PFSK-1 (cell line): ENCODE results near the gene POMT1.

Source experiments
- FOXP2 ChIP-seq: optimal IDR thresholded peaks from 2 replicates; pipeline ENCODE3; 2011; ENCODE audit warnings: borderline replicate concordance, control low read depth, inconsistent platforms; ENCODE audit not compliant: insufficient read depth; ENCODE audit errors: extremely low read length, extremely low read depth
- POLR2AphosphoS5 ChIP-seq: IDR thresholded peaks from 2 replicates; pipeline ENCODE4 v1.6.1; 2012; ENCODE audit warnings: low read depth, mild to moderate bottlenecking, control low read depth, low read length, moderate library complexity
- REST ChIP-seq, 2 experiments: IDR thresholded peaks; 2 replicates each; pipeline versions ENCODE4 v1.6.1 to v1.8.0; 2011 to 2012; ENCODE audit warnings: low read depth in 2 of 2, low read length in 2 of 2, control low read depth in 1 of 2, inconsistent platforms in 1 of 2, mild to moderate bottlenecking in 1 of 2, moderate library complexity in 1 of 2; ENCODE audit not compliant: insufficient read depth in 1 of 2
- SIN3A ChIP-seq: IDR thresholded peaks from 2 replicates; pipeline ENCODE4 v1.6.1; 2012; ENCODE audit warnings: mild to moderate bottlenecking, low read length, moderate library complexity, borderline replicate concordance; ENCODE audit not compliant: insufficient read depth
- TAF1 ChIP-seq: IDR thresholded peaks from 2 replicates; pipeline ENCODE4 v1.6.1; 2012; ENCODE audit warnings: low read length, control low read depth, borderline replicate concordance; ENCODE audit not compliant: insufficient read depth

POMT1 gene

DNA sequence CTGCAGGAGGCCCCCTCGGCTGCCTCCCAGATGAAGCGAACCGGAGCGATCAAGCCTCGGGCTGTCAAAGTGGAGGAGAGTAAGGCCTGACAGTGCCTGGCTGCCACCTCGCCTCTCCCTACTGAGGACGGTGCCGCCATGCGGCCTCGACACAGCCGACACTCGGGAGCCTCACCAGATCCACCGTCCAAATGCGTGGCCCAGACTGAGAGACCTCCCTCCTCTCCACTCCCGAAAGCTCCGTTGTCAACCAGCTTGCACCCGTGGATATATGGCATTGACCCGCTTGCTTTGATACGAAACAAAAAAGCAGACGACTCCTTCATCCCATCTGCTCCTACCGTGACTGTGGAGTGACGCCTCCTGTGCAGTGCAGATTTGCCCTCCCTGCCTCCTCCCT lies 6.9 kb upstream of the POMT1 start:
- no peak for TF ChIP-seq TAF1

GRCh38 chr9:131496844-131497405 lies 5.8 kb upstream of the POMT1 start:
- TF ChIP-seq REST (IDR thresholded peaks at IDR 0.05; ENCODE audit: insufficient read depth in 1 of 2, low read depth in 2 of 2, low read length in 2 of 2) (no peak), SIN3A (no peak), POLR2AphosphoS5 (no peak), FOXP2 (no peak), TAF1 (no peak)

DNA sequence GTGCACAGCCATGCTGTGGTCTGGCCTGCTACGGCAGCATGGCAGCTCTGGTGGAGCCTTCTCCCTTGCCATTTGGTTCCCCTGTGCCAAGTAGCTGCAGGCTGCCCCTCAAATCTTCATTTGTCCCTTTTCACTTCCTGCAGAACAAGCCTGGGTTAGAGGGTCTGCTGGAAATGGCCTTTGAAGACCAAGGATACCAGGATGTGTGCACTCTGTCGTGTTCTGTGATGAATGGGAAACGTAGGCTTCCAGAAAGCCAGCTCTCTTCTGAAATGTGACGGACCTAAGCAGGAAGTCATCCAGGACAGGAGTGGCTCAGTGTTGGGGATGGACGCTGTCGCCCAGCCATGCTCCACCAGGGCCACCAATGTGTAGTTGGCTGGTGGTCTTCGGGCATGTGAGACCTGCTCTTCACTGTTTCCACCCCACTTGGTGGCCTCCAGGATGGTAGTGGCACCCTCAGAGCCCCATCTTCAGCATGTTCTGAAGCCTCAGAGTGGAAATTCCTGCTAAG lies 3.4 kb upstream of the POMT1 start:
- TF ChIP-seq SIN3A (no peak), POLR2AphosphoS5 (no peak), FOXP2 (no peak), TAF1 (no peak), REST (IDR thresholded peaks at IDR 0.05; ENCODE audit: insufficient read depth in 1 of 2, low read depth in 2 of 2, low read length in 2 of 2) (no peak)

GRCh38 chr9:131500377-131500776 lies 2.3 kb upstream of the POMT1 start:
- TF ChIP-seq POLR2AphosphoS5, result no peak
- no peak for TF ChIP-seq TAF1
- TF ChIP-seq FOXP2, result no peak
- TF ChIP-seq REST (IDR thresholded peaks at IDR 0.05; ENCODE audit: insufficient read depth in 1 of 2, low read depth in 2 of 2, low read length in 2 of 2), result no peak
- no peak for TF ChIP-seq SIN3A

- TF ChIP-seq REST (IDR thresholded peaks at IDR 0.05; ENCODE audit: insufficient read depth in 1 of 2, low read depth in 2 of 2, low read length in 2 of 2) (no peak), SIN3A (no peak), POLR2AphosphoS5 (no peak; the same call in 1 of the 2 replicates), TAF1 (no peak), FOXP2 (no peak)
Observed at GRCh38 chr9:131500939-131501541, 1.7 kb upstream of the POMT1 start.
